Stimulated activated naive CD8-positive, alpha-beta T cell treated with anti-CD3 and anti-CD28 coated beads, Interleukin-15, Interleukin-2, amounts not matched to agents 100 ng/mL and 50 ng/mL, for 24 hours (primary cell): ENCODE measurements around the gene ARHGAP15.
A peak's percentile ranks its signal among the peaks of the same experiment; 100 is the strongest.
"Not testable (repeated sequence)": the region's sequence is repeated elsewhere in the genome, so short reads cannot be mapped to it uniquely, and the experiment has no call there.

Experiments used
- H3K27ac Mint-ChIP-seq: one replicate; pipeline ENCODE4 v1.8.0; 2021; ENCODE audit warnings: mild to moderate bottlenecking, mixed read lengths
- H3K27me3 Mint-ChIP-seq: one replicate; pipeline ENCODE4 v1.8.0; 2021; ENCODE audit warnings: mixed read lengths
- H3K36me3 Mint-ChIP-seq: one replicate; pipeline ENCODE4 v1.8.0; 2021; ENCODE audit warnings: low read depth, mixed read lengths
- H3K4me1 Mint-ChIP-seq: one replicate; pipeline ENCODE4 v1.8.0; 2021; ENCODE audit warnings: low read depth, mixed read lengths
- H3K4me3 Mint-ChIP-seq: one replicate; pipeline ENCODE4 v1.8.0; 2021; ENCODE audit warnings: mild to moderate bottlenecking, mixed read lengths
- H3K9me3 Mint-ChIP-seq: one replicate; pipeline ENCODE4 v1.8.0; 2021; ENCODE audit warnings: mixed read lengths

Gene ARHGAP15

GRCh38 chr2:143128681-143129580, at the start of gene ARHGAP15:
ARHGAP15 (plus strand) TSS chr2:143129419.
- peaks cover 6% of the 10 kb centered on the region for H3K36me3 Mint-ChIP-seq
- peak within 1 kb of the TSS; percentile 83 for H3K4me3 Mint-ChIP-seq
- H3K27me3 Mint-ChIP-seq: no peaks in the 10 kb centered on the region
- peak within 1 kb of the TSS; percentile 99 for H3K27ac Mint-ChIP-seq
- peaks cover 46% of the 10 kb centered on the region for H3K4me1 Mint-ChIP-seq
- H3K9me3 Mint-ChIP-seq: no peaks in the 10 kb centered on the region

GRCh38 chr2:143081616-143082015, 47.6 kb upstream of the ARHGAP15 start:
- Mint-ChIP-seq H3K27me3 (no peaks in the 10 kb centered on the region), H3K36me3 (no peaks in the 10 kb centered on the region), H3K9me3 (no peaks in the 10 kb centered on the region), H3K4me1 (peaks cover 27% of the 10 kb centered on the region), H3K4me3 (no peak overlapping the region), H3K27ac (no peak overlapping the region)

GRCh38 chr2:143083636-143084035, 45.6 kb upstream of the ARHGAP15 start:
- Mint-ChIP-seq H3K36me3 (no peaks in the 10 kb centered on the region), H3K4me3 (peak overlapping the region; percentile 28), H3K4me1 (peaks cover 27% of the 10 kb centered on the region), H3K9me3 (no peaks in the 10 kb centered on the region), H3K27ac (peak overlapping the region; percentile 56), H3K27me3 (no peaks in the 10 kb centered on the region)

GRCh38 chr2:143084462-143084861, 44.8 kb upstream of the ARHGAP15 start:
- peaks cover 27% of the 10 kb centered on the region for H3K4me1 Mint-ChIP-seq
- H3K9me3 Mint-ChIP-seq: no peaks in the 10 kb centered on the region
- no peaks in the 10 kb centered on the region for H3K27me3 Mint-ChIP-seq
- no peaks in the 10 kb centered on the region for H3K36me3 Mint-ChIP-seq
- H3K4me3 Mint-ChIP-seq: no peak overlapping the region
- no peak overlapping the region for H3K27ac Mint-ChIP-seq

- Mint-ChIP-seq H3K27me3 (no peaks in the 10 kb centered on the region), H3K4me1 (peaks cover 27% of the 10 kb centered on the region), H3K4me3 (no peak overlapping the region), H3K36me3 (no peaks in the 10 kb centered on the region), H3K9me3 (no peaks in the 10 kb centered on the region), H3K27ac (no peak overlapping the region)
Observed at GRCh38 chr2:143085125-143085784, 44.0 kb upstream of the ARHGAP15 start.

- Mint-ChIP-seq H3K27me3 (no peaks in the 10 kb centered on the region), H3K4me1 (peaks cover 27% of the 10 kb centered on the region), H3K27ac (no peak overlapping the region), H3K4me3 (no peak overlapping the region), H3K36me3 (no peaks in the 10 kb centered on the region), H3K9me3 (no peaks in the 10 kb centered on the region)
Observed at GRCh38 chr2:143087033-143087432, 42.2 kb upstream of the ARHGAP15 start.

GRCh38 chr2:143088388-143088787, 40.8 kb upstream of the ARHGAP15 start:
- Mint-ChIP-seq H3K4me3 (no peak overlapping the region), H3K4me1 (peaks cover 21% of the 10 kb centered on the region), H3K36me3 (no peaks in the 10 kb centered on the region), H3K27ac (no peak overlapping the region), H3K9me3 (no peaks in the 10 kb centered on the region), H3K27me3 (no peaks in the 10 kb centered on the region)

GRCh38 chr2:143089520-143089919, 39.7 kb upstream of the ARHGAP15 start:
- H3K27me3 Mint-ChIP-seq, H3K36me3 Mint-ChIP-seq, H3K4me3 Mint-ChIP-seq, H3K27ac Mint-ChIP-seq, H3K9me3 Mint-ChIP-seq: not testable (repeated sequence)
- H3K4me1 Mint-ChIP-seq: peaks cover 10% of the 10 kb centered on the region

GRCh38 chr2:143110758-143111428, 18.3 kb upstream of the ARHGAP15 start:
- Mint-ChIP-seq H3K27me3 (peaks cover 4% of the 10 kb centered on the region), H3K27ac (peak overlapping the region; percentile 75), H3K4me3 (peak overlapping the region; percentile 69)

GRCh38 chr2:143117225-143117624, 12.0 kb upstream of the ARHGAP15 start:
- H3K27me3 Mint-ChIP-seq: no peaks in the 10 kb centered on the region
- peaks cover 5% of the 10 kb centered on the region for H3K36me3 Mint-ChIP-seq
- peak overlapping the region; percentile 64 for H3K27ac Mint-ChIP-seq
- peaks cover 8% of the 10 kb centered on the region for H3K9me3 Mint-ChIP-seq
- peak overlapping the region; percentile 10 for H3K4me3 Mint-ChIP-seq
- peaks cover 48% of the 10 kb centered on the region for H3K4me1 Mint-ChIP-seq

More at GRCh38 chr2:143110758-143111428, 18.3 kb upstream of the ARHGAP15 start:
- Mint-ChIP-seq H3K36me3 (no peaks in the 10 kb centered on the region), H3K4me1 (peaks cover 43% of the 10 kb centered on the region), H3K9me3 (no peaks in the 10 kb centered on the region)

GRCh38 chr2:143121079-143121478, 8.1 kb upstream of the ARHGAP15 start:
- peaks cover 21% of the 10 kb centered on the region for H3K4me1 Mint-ChIP-seq
- no peak overlapping the region for H3K27ac Mint-ChIP-seq
- no peaks in the 10 kb centered on the region for H3K27me3 Mint-ChIP-seq

GRCh38 chr2:143121957-143122356, 7.3 kb upstream of the ARHGAP15 start:
- peaks cover 5% of the 10 kb centered on the region for H3K36me3 Mint-ChIP-seq
- H3K9me3 Mint-ChIP-seq: peaks cover 8% of the 10 kb centered on the region
- H3K27me3 Mint-ChIP-seq: no peaks in the 10 kb centered on the region
- peaks cover 15% of the 10 kb centered on the region for H3K4me1 Mint-ChIP-seq
- H3K4me3 Mint-ChIP-seq: no peak overlapping the region
- no peak overlapping the region for H3K27ac Mint-ChIP-seq

More at GRCh38 chr2:143121079-143121478, 8.1 kb upstream of the ARHGAP15 start:
- Mint-ChIP-seq H3K4me3 (peak overlapping the region; percentile 28), H3K9me3 (peaks cover 8% of the 10 kb centered on the region), H3K36me3 (peaks cover 5% of the 10 kb centered on the region)

GRCh38 chr2:143123911-143124310, 5.3 kb upstream of the ARHGAP15 start:
- no peaks in the 10 kb centered on the region for H3K36me3 Mint-ChIP-seq
- peaks cover 16% of the 10 kb centered on the region for H3K4me1 Mint-ChIP-seq
- no peak overlapping the region for H3K27ac Mint-ChIP-seq
- H3K4me3 Mint-ChIP-seq: no peak overlapping the region
- no peaks in the 10 kb centered on the region for H3K27me3 Mint-ChIP-seq
- H3K9me3 Mint-ChIP-seq: no peaks in the 10 kb centered on the region

GRCh38 chr2:143124445-143124844, 4.8 kb upstream of the ARHGAP15 start:
- Mint-ChIP-seq H3K27me3 (no peaks in the 10 kb centered on the region), H3K4me1 (peaks cover 14% of the 10 kb centered on the region), H3K27ac (no peak overlapping the region), H3K4me3 (no peak overlapping the region), H3K36me3 (no peaks in the 10 kb centered on the region), H3K9me3 (no peaks in the 10 kb centered on the region)

GRCh38 chr2:143125717-143126116, 3.5 kb upstream of the ARHGAP15 start:
- H3K9me3 Mint-ChIP-seq: no peaks in the 10 kb centered on the region
- H3K4me3 Mint-ChIP-seq: peak overlapping the region; percentile 61
- no peaks in the 10 kb centered on the region for H3K27me3 Mint-ChIP-seq
- peak overlapping the region; percentile 89 for H3K27ac Mint-ChIP-seq
- H3K36me3 Mint-ChIP-seq: no peaks in the 10 kb centered on the region
- H3K4me1 Mint-ChIP-seq: peaks cover 21% of the 10 kb centered on the region
